NCI-H748 (cell line): ENCODE measurements around the gene LRRC10.
A peak's percentile ranks its signal among the peaks of the same experiment; 100 is the strongest.

Experiments
- DNase-seq: peaks from one replicate; lab custom pipeline; 2025; ENCODE audit not compliant: unreplicated experiment; lab: John Stamatoyannopoulos, UW

LRRC10 gene

GRCh38 chr12:69570545-69571399 is 39.9 kb downstream of the LRRC10 start:
- DNase-seq = peak; percentile 73

DNA sequence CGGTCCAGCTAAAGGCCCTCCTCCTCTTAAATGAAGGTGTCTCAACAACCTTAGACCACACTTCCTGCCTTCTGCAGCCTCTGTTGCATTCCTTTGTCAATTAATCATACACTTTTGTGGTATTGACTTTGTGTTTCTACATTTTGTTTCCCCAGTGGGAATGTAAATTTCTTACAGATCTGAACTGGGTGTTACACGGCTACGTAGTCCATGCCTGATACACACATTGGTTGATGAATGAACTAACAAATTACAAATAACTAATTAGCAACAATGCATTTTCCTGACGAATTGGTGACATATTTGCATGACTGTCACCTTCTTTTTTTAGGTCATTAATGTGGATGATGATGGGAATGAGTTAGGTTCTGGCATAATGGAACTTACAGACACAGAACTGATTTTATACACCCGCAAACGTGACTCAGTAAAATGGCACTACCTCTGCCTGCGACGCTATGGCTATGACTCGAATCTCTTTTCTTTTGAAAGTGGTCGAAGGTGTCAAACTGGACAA is 40.6 kb downstream of the LRRC10 start:
- DNase-seq = no peak

DNA sequence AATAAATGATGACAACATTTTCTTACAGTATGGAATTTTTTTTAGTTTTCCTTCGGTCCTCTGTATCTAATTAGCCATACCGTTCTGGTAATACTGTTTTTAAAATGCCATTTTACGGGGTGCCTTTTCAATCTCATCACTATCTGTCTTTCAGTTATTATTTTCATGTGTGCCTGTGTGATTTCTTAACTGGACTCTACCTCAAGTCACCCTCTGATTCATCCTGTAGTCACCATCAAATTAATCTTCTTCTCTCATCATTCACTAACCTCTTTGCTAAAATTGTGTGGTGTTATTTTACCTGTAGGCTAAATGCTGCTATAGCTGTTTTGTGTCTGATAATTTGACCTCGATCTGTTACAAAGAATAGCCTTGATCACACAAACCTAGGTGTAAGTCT is 41.5 kb downstream of the LRRC10 start:
- no peak for DNase-seq

GRCh38 chr12:69566603-69567002 is 44.1 kb downstream of the LRRC10 start:
- DNase-seq = no peak

DNA sequence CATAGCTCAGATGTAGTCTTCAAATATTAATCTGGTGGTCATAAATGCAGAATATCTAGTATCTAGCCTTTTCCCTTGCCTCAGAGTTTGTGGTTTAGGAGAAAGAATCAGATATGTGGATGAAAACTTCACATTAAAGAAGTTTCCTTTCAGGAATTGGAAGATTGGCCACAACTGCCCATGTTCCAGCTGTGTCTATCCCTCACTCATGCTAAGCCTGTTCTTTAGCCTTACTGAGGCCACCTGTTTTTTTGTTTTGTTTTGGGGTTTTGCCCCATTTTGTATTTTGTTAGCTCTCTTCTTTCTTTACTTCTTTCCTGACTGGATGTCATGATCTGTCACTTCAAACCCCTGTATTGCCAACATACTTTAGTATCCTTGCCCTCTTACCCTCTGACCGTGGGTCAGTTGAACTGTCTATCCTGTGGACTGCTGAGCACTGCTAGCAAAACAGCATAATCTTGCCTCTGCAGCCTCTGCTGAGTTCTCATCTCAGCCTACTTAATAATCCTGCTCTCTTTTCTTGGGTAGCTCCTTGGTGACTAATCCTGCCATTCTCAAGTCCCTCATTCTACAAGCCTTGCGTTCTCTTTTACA is 47.4 kb downstream of the LRRC10 start:
- DNase-seq = no peak
